Stimulated activated CD8-positive, alpha-beta memory T cell treated with anti-CD3 and anti-CD28 coated beads, Interleukin-12 subunit alpha, Interleukin-12 subunit beta, amount 100 ng/mL, for 24 hours (primary cell): ENCODE results near the gene BAIAP3.

Experiments
- DNase-seq: peaks from one replicate; pipeline ENCODE4 v3.0.0-alpha.2; 2020; ENCODE audit errors: extremely low read depth

BAIAP3 gene

DNA sequence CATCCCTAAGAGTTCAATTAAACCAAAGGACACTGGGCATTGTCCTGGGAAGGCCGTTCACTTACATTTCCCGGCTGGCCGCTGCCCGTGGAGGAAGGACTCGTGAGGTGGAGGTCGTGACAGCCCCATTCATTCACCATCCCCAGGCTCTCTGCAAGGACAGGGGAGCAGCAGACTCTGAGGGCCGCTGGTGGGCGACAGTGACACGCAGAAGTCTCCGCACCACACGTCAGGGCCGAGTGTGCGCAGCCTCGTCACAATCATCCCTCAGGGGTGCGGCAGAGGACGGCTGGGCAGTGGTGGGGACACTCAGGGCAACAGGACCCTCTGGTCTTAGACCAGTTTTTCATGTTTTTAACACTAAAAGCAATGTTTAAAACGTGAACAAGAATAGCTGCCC lies 59.4 kb downstream of the BAIAP3 start:
- no peak for DNase-seq

DNA sequence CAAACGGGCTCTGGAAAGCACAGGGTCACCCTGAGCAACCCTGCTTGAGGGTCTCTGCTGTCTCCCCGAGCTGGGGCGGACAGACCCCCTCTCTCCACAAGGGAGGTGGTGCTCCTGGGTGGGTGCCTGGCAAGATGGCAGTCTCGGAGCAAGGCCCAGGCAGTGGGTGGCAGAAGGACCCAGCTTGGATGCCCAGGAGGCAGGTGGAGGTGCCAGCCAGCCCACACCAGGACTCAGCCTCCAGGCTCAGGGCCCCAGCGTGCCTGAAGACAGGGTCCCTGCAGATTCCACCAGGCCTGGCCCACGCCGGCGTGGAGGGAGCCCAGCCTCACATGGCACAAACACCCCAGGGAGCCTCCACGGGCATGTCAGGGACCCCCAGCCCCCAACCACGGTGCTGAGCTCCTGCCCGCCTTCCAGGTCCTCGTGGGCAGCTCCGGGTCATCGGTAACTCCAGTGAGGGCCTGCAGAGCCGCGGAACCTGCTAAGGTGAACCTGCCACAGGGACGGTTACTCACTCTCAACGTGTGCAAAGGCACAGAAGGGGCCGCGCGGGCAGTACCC lies 60.2 kb downstream of the BAIAP3 start:
- DNase-seq: no peak

DNA sequence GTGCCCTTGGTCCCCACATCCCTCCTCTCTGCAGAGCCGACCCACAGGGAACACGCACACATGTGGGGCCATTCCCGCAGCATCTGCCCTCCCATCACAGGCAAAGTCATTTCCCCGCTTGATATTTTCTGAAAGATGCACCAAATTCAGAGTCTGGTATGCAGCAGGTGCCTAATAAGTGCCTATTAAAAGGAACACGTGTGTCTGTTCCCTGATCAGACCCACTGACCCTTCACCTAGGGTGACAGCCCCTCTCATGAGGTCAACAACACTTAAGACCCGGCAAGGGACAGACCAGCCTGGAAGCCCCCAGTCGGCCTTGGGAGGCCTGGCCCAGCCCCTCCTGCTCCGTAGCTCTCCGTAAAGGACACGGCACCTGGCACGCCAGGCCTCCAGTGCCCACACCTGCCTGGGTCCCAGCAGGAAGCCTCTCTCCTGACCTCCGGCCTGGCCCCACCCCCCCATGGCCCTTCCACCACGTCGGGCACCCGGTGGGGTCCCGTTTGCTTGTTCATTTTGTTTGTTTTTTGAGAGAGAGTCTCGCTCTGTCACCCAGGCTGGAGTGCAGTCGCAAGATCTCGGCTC lies 61.0 kb downstream of the BAIAP3 start:
- DNase-seq: no peak

DNA sequence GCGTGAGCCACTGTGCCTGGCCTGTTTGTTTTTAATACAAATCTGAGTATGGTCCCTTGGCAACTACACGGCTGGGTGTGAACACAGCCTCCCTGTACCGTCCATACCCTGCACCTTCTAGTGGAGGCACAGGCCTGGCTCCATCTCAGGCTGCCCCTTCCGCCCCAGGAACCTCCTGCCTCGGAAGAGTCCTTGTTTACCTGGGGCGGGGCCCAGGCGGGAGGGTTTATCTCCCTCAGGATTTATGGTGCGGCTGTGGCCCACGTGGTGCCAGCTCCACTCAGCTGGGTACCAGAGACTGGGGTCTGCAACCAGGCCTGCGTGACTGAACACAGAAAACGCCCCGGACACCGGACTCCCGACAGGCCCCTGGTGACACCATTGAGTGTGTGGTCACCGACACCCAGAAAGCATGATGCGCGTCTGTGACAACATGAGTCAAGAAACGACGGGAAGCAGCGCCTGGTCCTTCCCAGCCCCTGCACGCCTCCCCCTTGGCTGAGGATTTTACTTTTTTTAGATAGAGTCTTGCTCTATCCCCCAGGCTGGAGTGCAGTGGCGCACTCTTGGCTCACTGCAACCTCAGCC lies 62.1 kb downstream of the BAIAP3 start:
- no peak for DNase-seq

DNA sequence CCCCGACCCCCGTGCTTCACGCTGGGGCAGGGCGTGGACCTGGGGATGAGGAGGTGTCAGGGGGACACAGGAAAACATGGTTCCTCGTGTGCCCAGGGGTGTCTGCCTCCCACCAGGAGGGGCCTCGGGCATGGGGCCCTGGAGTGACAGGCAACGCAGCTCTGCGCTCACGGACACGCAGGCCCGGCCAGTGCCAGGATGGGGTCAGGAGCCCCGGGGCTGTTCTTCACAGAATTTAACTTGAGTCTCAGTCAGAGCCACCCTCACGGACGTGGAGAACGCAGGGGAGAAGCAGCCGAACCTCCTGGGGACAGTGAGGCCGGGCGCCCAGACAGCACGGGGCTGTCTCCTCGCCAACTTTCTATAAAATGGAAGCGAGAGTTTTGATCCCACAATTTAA lies 64.3 kb downstream of the BAIAP3 start:
- no peak for DNase-seq

DNA sequence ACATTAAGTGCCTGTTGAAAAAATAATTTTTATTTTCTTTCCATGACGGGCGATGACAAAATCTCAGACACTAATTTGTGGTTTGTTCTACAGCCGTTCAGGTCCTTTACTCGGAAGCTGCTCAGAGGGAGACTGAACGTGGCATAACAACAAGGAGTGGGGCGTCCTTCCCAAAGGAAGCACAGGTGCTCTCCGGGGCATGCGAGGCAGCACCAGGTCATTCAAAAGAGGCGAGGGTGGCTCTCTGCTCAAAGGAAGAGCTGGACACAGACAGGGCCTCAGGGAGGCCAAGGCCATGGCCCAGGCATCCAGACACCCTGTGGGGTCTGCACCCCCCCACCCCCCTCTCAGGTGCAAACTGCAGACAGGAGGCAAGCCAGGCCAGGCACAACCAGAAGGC lies 64.9 kb downstream of the BAIAP3 start:
- DNase-seq: no peak
